CD4-positive, alpha-beta T cell treated with Interferon alpha-2 for 1 hour (primary cell): ENCODE results near the gene PID1.

Experiments used
- DNase-seq, 2 donors: peaks; one replicate each; pipeline ENCODE4 v3.0.0-alpha.2; 2020 to 2022

Gene PID1, protein sequence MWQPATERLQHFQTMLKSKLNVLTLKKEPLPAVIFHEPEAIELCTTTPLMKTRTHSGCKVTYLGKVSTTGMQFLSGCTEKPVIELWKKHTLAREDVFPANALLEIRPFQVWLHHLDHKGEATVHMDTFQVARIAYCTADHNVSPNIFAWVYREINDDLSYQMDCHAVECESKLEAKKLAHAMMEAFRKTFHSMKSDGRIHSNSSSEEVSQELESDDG

DNA sequence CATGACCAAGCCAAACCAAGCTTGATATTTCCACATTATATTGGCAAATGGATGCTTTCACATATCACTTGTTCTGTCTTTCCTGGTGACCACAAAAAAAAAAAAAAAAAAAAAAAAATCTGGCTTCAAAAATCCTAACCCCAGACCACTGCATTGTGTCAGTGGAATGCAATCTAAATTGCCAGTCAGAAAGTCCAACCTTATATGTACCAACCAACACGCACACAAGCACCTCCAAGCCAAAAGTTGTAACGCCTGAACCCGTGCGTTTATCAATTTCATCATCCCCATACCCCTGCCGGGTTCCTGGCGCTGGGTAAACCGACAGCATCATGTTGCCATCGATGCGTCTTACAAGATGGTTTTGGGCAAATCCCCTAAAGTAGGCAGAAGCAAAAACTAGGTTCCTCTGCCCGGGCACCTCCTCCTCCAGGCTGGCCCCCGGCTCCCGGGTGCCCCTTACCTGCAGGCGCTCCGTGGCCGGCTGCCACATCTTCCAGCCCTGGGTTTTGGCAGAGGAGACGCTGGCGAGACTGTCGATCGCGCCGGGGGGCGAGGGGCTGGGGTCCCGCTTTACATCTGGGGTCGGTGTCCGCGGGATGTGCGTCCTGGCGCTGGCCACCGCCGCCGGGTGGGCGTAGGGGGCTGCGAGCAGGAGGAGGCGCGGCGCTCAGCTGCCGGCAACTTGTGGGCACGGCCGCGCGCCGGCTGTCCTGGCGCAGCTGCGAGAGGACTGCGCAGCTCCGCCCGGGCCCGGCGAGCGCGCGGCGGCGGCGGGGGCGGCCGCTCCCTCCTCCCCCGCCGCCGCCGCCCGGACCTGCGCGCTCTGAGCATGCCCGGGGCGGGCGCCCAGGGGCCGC, at the start of gene PID1:
PID1 (minus strand) TSS at position 737 of the 860 bp plus-strand sequence; CDS start at position 493, 244 bp downstream.
- DNase-seq, result no peak

DNA sequence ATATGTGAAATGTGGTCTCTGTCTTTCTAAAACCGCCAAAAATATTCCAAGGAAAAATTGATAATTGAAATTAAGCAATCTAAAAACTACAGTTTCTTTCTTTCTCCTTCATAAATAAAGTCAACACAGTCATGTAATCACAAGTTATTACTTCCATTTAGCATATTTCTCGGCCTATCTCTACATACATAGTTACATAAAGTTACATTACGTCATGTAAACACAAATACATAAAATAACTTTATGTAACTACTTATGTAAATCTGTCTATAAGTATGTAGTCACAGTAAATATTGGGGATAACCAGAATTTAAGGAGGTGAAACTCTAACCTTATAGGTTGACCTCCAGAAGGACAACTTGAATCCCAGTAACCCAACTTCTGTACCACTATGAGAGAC, 48.5 kb upstream of the PID1 start:
- DNase-seq, result no peak

DNA sequence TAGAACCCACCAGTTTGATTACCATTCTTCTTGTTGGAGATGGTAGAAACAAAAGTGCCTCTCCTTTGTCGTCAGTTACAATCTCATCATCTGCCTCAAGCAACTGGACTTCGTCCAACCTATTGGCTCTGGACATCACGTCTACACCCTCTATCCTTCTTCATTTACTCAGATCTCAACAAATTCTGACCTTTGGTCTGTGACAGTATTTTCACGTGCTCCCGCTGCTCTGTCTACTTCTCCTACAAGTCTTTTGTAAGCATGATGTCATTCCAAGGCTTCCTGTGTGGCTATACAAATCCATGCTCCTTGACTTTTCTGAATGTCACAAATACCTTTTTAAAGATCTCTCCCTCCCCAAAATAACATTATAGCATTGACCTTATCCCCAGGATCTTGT, 43.0 kb upstream of the PID1 start:
- DNase-seq, result no peak

DNA sequence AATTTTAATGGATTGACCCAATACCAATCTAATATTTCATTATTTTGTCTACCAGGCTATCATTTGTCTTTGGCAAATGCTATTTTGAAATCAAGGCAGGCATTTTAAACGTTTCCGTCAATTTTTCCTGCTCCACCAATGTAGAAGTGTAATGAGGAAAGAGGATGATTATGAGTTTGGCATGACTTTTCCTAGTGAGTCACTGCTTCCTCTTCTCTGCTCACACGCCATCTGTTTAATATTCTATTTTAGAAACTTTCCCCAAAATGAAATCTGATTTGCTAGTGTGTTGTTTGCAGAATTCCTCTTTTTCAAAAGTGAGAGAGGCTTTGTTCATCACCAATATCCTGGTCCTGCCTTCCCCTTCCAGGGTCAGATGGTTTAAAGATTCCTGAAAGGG, 42.5 kb upstream of the PID1 start:
- no peak for DNase-seq

- no peak for DNase-seq
Observed at GRCh38 chr2:229301237-229301636, 30.1 kb upstream of the PID1 start.

- peak in 1 of 2 donors; percentile 6 for DNase-seq
Observed at GRCh38 chr2:229300790-229301189, 29.7 kb upstream of the PID1 start.

GRCh38 chr2:229300371-229300770, 29.3 kb upstream of the PID1 start:
- DNase-seq, result no peak

GRCh38 chr2:229297247-229297646, 26.2 kb upstream of the PID1 start:
- DNase-seq, result no peak

DNA sequence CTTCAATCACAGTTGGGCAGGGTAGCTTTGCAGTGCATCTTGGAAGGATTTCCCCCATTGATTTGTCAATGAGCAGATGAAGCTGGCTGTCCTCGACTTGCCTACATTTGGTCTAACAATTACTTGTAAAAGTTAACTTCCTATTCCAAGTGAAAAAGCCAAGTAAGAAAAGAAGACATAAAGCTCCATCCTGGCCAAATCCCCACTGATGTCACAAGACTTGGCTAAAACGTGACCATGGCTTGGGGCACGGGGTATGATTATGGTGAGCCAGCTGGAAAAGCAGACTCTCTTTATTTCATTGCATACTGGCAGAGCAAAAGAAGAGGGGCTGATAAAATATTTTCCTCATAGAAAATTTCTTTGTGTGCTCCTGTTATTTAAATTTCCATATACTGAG, 25.4 kb upstream of the PID1 start:
- no peak for DNase-seq

- no peak for DNase-seq
Observed at GRCh38 chr2:229296016-229296415, 24.9 kb upstream of the PID1 start.

DNA sequence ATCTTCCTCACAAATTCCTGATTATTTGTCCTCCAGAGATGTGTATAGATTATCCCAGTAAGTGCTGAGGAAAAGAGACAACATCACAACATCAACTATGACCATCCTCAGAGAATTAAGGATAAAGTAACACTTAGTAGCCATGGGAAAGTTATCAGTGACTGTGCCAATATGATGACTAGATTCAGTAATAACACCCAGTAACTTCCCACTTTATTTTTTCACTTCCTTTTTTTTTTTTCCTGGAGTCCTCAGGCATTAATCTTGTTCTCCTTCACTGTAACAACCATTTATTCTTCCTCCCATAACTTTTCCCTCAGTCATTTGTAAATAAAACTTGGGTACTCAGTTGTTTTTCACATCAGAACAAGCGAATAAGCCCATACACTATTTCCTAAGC, 16.7 kb upstream of the PID1 start:
- no peak for DNase-seq

- DNase-seq, result peak in 1 of 2 donors; percentile 49
Observed at GRCh38 chr2:229282758-229283546, 11.9 kb upstream of the PID1 start.

GRCh38 chr2:229279516-229279915, 8.4 kb upstream of the PID1 start:
- DNase-seq, result no peak

DNA sequence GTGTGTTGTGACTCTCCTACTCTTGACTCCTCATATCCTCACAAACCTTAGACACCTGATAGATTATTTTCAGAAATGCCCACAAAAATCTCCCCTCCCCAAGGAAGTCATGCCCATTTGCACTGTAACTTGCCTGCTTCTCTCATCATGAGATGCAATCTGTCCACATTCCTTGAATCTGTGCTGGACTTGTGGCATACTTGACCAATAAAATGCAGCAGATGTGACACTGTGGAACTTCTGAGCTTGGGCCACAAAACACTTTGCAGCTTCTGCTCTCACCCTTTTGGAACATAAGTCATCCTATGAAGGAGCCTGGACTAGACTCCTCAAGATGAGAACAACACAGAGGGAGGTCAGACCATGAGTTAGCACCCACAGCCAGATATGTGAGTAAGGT, 4.4 kb upstream of the PID1 start:
- DNase-seq, result no peak

- DNase-seq, result peak in 1 of 2 donors; percentile 1
Observed at GRCh38 chr2:229273723-229274338, 2.7 kb upstream of the PID1 start.

DNA sequence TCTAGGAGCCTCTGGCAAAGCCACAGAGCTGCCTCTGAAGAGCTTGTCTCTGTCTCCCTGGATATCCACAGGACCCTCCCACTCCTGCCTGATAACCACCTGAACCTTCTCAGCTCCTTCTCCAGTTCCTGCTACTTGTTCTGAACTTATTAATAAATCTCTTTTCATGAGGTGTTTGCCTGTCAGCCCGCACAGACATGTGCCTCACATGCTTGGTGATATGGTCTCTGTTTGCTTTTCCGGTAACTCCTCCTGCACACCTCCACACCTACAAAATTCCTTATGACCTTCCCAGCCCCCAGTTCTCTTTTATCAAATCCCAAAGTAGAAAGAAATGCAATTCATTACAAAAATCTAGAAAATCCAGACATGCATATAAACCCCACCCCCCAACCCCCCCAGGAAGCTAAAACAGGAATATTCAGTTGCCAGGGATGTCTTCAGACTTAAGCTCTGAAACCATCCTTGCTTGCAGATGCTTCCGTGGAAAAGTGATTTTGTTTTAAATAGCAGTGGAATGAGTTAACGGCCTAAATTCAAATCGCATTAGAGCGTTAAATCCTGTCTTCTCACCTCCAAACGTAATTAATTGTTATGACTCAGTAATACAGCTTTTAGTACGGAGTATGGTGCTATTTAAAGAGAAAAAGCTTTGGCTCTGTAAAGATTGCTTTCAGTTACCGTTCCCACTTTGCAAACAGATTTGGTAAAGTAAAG, 2.1 kb upstream of the PID1 start:
- DNase-seq, result no peak

GRCh38 chr2:229269941-229270340, 1.1 kb downstream of the PID1 start:
- DNase-seq, result no peak

GRCh38 chr2:229269146-229269545, 1.9 kb downstream of the PID1 start:
- DNase-seq, result no peak

- DNase-seq, result no peak
Observed at GRCh38 chr2:229268626-229269025, 2.5 kb downstream of the PID1 start.

DNA sequence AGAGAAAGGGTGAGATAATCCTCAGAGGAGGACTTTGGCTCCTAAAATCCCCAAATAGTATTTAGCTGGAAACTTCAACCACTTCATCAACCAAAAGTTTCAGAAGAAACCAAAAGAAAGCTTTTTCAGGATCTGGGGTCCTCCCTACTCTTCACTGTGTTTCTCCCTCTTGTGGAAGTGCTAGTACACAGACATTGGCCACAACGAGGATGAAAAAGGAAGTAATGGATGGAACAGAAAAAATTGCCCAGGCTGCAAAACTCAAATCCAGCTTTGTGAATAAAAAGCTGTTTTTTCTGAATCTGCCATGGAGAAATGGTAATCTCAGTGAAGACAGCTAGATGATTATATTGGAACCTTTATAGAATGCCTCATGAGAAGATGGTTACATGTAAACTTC, 4.0 kb downstream of the PID1 start:
- DNase-seq, result no peak

- no peak for DNase-seq
Observed at GRCh38 chr2:229265727-229266126, 5.4 kb downstream of the PID1 start.

DNA sequence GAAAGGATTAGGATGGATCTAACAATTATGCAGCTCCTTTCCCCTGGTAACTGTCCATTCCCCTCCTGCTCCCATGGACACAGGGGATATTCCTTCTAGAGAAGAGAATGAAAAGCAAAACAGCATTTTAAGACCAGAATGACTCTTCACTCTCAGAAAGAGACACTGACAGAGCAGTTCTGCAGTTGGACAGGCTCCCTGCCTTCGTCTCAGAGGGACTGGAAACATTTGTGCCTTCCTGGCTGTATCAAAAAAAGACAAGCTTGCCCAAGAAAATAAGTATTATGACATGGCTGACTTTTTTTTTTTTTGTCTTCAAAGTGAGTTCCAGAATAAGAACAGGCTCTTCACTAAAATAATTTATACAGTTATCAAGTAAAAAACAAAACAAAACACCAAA, 9.5 kb downstream of the PID1 start:
- no peak for DNase-seq

- no peak for DNase-seq
Observed at GRCh38 chr2:229261076-229261475, 10.0 kb downstream of the PID1 start.
